Skeletal muscle satellite cell (primary cell): ENCODE measurements around the gene ITGB5.

Experiments used
- H3K27me3 ChIP-seq: 2 replicates; pipeline ENCODE4 v1.7.0; 2013; ENCODE audit warnings: low read length; ENCODE audit not compliant: control insufficient read depth, insufficient read depth
- H3K36me3 ChIP-seq: 2 replicates; pipeline ENCODE4 v1.7.0; 2013; ENCODE audit warnings: mild to moderate bottlenecking, control low read depth, low read length; ENCODE audit not compliant: insufficient read depth
- H3K4me1 ChIP-seq: 2 replicates; pipeline ENCODE4 v1.7.0; 2013; ENCODE audit warnings: low read length; ENCODE audit not compliant: control insufficient read depth, insufficient read depth
- H3K4me2 ChIP-seq: 2 replicates; pipeline ENCODE4 v1.7.0; 2013; ENCODE audit warnings: mild to moderate bottlenecking, low read length
- H3K4me3 ChIP-seq: 2 replicates; pipeline ENCODE4 v1.7.0; 2013; ENCODE audit warnings: low read length
- H3K9ac ChIP-seq: 2 replicates; pipeline ENCODE4 v1.7.0; 2013; ENCODE audit warnings: mild to moderate bottlenecking, low read depth, low read length, moderate library complexity
- H3K9me3 ChIP-seq: replicated peaks from 2 replicates; pipeline ENCODE4 v1.7.0; 2013; ENCODE audit warnings: mild to moderate bottlenecking, control low read depth, low read length

The ITGB5 gene

GRCh38 chr3:124770336-124771082 is 116.7 kb downstream of the ITGB5 start:
- H3K4me2 ChIP-seq, result no peak overlapping the region
- no peaks in the 10 kb centered on the region for H3K9me3 ChIP-seq
- no peaks in the 10 kb centered on the region for H3K27me3 ChIP-seq
- H3K4me1 ChIP-seq, result peaks cover 51% of the 10 kb centered on the region
- H3K36me3 ChIP-seq, result peaks cover 58% of the 10 kb centered on the region
- H3K4me3 ChIP-seq, result no peak overlapping the region
- H3K9ac ChIP-seq, result no peak overlapping the region

GRCh38 chr3:124769462-124769861 is 117.7 kb downstream of the ITGB5 start:
- H3K9ac ChIP-seq, result no peak overlapping the region
- H3K4me1 ChIP-seq, result peaks cover 42% of the 10 kb centered on the region
- no peak overlapping the region for H3K4me2 ChIP-seq
- no peaks in the 10 kb centered on the region for H3K9me3 ChIP-seq
- H3K36me3 ChIP-seq, result peaks cover 61% of the 10 kb centered on the region
- H3K27me3 ChIP-seq, result no peaks in the 10 kb centered on the region
- no peak overlapping the region for H3K4me3 ChIP-seq

GRCh38 chr3:124768812-124769211 is 118.4 kb downstream of the ITGB5 start:
- no peak overlapping the region for H3K4me3 ChIP-seq
- H3K9me3 ChIP-seq, result no peaks in the 10 kb centered on the region
- no peak overlapping the region for H3K9ac ChIP-seq
- H3K27me3 ChIP-seq, result no peaks in the 10 kb centered on the region
- peaks cover 36% of the 10 kb centered on the region for H3K4me1 ChIP-seq
- peaks cover 65% of the 10 kb centered on the region for H3K36me3 ChIP-seq
- H3K4me2 ChIP-seq, result no peak overlapping the region

GRCh38 chr3:124767691-124768090 is 119.5 kb downstream of the ITGB5 start:
- Histone ChIP-seq H3K4me2 (no peak overlapping the region), H3K27me3 (no peaks in the 10 kb centered on the region), H3K4me1 (peaks cover 24% of the 10 kb centered on the region), H3K9ac (no peak overlapping the region), H3K9me3 (no peaks in the 10 kb centered on the region), H3K4me3 (no peak overlapping the region), H3K36me3 (peaks cover 68% of the 10 kb centered on the region)

GRCh38 chr3:124767264-124767663 is 119.9 kb downstream of the ITGB5 start:
- no peak overlapping the region for H3K4me2 ChIP-seq
- H3K36me3 ChIP-seq, result peaks cover 68% of the 10 kb centered on the region
- H3K9me3 ChIP-seq, result no peaks in the 10 kb centered on the region
- H3K27me3 ChIP-seq, result no peaks in the 10 kb centered on the region
- no peak overlapping the region for H3K9ac ChIP-seq
- no peak overlapping the region for H3K4me3 ChIP-seq
- H3K4me1 ChIP-seq, result peaks cover 20% of the 10 kb centered on the region

- Histone ChIP-seq H3K36me3 (peaks cover 68% of the 10 kb centered on the region), H3K9ac (no peak overlapping the region)
Measured at GRCh38 chr3:124766113-124767095, 120.8 kb downstream of the ITGB5 start.

GRCh38 chr3:124765197-124765840 is 121.8 kb downstream of the ITGB5 start:
- no peak overlapping the region for H3K9ac ChIP-seq
- peaks cover 18% of the 10 kb centered on the region for H3K4me1 ChIP-seq
- H3K4me3 ChIP-seq, result no peak overlapping the region
- H3K27me3 ChIP-seq, result no peaks in the 10 kb centered on the region
- H3K36me3 ChIP-seq, result peaks cover 64% of the 10 kb centered on the region
- no peak overlapping the region for H3K4me2 ChIP-seq
- no peaks in the 10 kb centered on the region for H3K9me3 ChIP-seq

More at GRCh38 chr3:124766113-124767095, 120.8 kb downstream of the ITGB5 start:
- Histone ChIP-seq H3K4me1 (peaks cover 14% of the 10 kb centered on the region), H3K9me3 (no peaks in the 10 kb centered on the region), H3K27me3 (no peaks in the 10 kb centered on the region), H3K4me2 (no peak overlapping the region), H3K4me3 (no peak overlapping the region)

GRCh38 chr3:124764746-124765145 is 122.4 kb downstream of the ITGB5 start:
- Histone ChIP-seq H3K27me3 (no peaks in the 10 kb centered on the region), H3K9me3 (no peaks in the 10 kb centered on the region), H3K36me3 (peaks cover 64% of the 10 kb centered on the region), H3K4me2 (no peak overlapping the region), H3K9ac (no peak overlapping the region), H3K4me1 (peaks cover 23% of the 10 kb centered on the region), H3K4me3 (no peak overlapping the region)

GRCh38 chr3:124763644-124764358 is 123.4 kb downstream of the ITGB5 start:
- Histone ChIP-seq H3K4me3 (no peak overlapping the region), H3K36me3 (peaks cover 59% of the 10 kb centered on the region), H3K4me1 (peaks cover 30% of the 10 kb centered on the region), H3K27me3 (no peaks in the 10 kb centered on the region), H3K4me2 (no peak overlapping the region), H3K9me3 (no peaks in the 10 kb centered on the region), H3K9ac (no peak overlapping the region)

- no peak overlapping the region for H3K4me2 ChIP-seq
- H3K9ac ChIP-seq, result no peak overlapping the region
- peaks cover 53% of the 10 kb centered on the region for H3K36me3 ChIP-seq
- peaks cover 30% of the 10 kb centered on the region for H3K4me1 ChIP-seq
- no peak overlapping the region for H3K4me3 ChIP-seq
- H3K27me3 ChIP-seq, result no peaks in the 10 kb centered on the region
- H3K9me3 ChIP-seq, result no peaks in the 10 kb centered on the region
Measured at GRCh38 chr3:124763206-124763605, 124.0 kb downstream of the ITGB5 start.

- Histone ChIP-seq H3K9ac (no peak overlapping the region), H3K36me3 (peaks cover 48% of the 10 kb centered on the region), H3K4me2 (no peak overlapping the region), H3K9me3 (no peaks in the 10 kb centered on the region), H3K27me3 (no peaks in the 10 kb centered on the region), H3K4me1 (peaks cover 30% of the 10 kb centered on the region), H3K4me3 (no peak overlapping the region)
Measured at GRCh38 chr3:124762661-124763011, 124.5 kb downstream of the ITGB5 start.
